ENCODE data around the gene SORCS2.

The SORCS2 gene

DNA sequence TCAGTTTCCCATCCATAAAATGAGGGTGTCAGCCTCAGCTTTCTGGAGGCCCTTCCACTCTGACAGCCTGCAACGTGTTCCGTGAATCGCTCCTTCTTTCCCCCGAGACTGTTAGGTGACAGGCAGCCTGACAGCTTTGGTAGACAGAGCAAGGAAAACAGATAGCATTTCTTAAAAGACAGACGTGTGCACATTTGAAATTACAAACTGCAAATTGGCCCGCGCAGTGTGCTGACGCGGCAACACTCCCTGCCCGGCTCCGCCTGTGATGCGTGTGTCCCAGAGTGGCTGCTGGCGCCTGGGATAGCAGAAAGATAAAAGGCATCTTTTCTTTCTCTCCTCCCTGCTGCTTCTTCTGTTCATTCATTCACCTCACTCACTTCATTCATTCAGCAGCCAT, 502.0 kb downstream of the SORCS2 start:
- DNase-seq (ENCODE audit: extremely low read depth, insufficient read length) = no peak
- Histone ChIP-seq H3K27me3 (replicated peaks; ENCODE audit: control insufficient read depth, insufficient read depth, low read length) (peaks cover 2% of the 10 kb centered on the region), H3K4me3 (replicated peaks; ENCODE audit: low read depth, low read length) (no peak overlapping the region), H3K36me3 (ENCODE audit: control insufficient read depth, insufficient read depth, low read length) (no peaks in the 10 kb centered on the region)
- TF ChIP-seq, protein P1, sequence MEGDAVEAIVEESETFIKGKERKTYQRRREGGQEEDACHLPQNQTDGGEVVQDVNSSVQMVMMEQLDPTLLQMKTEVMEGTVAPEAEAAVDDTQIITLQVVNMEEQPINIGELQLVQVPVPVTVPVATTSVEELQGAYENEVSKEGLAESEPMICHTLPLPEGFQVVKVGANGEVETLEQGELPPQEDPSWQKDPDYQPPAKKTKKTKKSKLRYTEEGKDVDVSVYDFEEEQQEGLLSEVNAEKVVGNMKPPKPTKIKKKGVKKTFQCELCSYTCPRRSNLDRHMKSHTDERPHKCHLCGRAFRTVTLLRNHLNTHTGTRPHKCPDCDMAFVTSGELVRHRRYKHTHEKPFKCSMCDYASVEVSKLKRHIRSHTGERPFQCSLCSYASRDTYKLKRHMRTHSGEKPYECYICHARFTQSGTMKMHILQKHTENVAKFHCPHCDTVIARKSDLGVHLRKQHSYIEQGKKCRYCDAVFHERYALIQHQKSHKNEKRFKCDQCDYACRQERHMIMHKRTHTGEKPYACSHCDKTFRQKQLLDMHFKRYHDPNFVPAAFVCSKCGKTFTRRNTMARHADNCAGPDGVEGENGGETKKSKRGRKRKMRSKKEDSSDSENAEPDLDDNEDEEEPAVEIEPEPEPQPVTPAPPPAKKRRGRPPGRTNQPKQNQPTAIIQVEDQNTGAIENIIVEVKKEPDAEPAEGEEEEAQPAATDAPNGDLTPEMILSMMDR (IDR thresholded peaks at IDR 0.05; ENCODE audit: insufficient read depth, low read length, poor library complexity, severe bottlenecking) = no peak

DNA sequence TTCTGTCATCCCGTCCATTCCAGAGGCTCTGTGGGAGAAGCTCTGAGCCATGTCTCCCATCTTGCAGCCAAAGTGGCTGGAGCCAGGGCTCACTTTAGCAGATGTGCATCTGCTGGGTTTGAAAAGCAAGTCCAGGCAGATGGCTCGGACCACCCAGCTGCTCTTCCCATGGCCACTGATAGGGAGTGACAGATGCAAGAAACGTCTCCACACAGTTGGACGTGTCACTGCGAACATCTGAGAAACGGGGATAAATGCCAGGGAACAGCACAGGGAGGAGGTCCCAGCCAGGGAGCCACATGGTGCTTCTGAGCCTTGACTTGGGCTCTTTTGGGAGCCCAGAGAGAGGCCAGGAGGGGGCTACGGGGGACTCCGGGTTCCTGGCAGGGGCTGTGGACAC, 505.0 kb downstream of the SORCS2 start:
- H3K4me3 ChIP-seq (replicated peaks; ENCODE audit: low read depth, low read length) = no peak overlapping the region
- no peaks in the 10 kb centered on the region for H3K36me3 ChIP-seq (ENCODE audit: control insufficient read depth, insufficient read depth, low read length)
- TF ChIP-seq, protein P1 (IDR thresholded peaks at IDR 0.05; ENCODE audit: insufficient read depth, low read length, poor library complexity, severe bottlenecking) = no peak
- H3K27me3 ChIP-seq (replicated peaks; ENCODE audit: control insufficient read depth, insufficient read depth, low read length) = no peaks in the 10 kb centered on the region; the same call in 1 of the 2 replicates
- no peak for DNase-seq (ENCODE audit: extremely low read depth, insufficient read length)

DNA sequence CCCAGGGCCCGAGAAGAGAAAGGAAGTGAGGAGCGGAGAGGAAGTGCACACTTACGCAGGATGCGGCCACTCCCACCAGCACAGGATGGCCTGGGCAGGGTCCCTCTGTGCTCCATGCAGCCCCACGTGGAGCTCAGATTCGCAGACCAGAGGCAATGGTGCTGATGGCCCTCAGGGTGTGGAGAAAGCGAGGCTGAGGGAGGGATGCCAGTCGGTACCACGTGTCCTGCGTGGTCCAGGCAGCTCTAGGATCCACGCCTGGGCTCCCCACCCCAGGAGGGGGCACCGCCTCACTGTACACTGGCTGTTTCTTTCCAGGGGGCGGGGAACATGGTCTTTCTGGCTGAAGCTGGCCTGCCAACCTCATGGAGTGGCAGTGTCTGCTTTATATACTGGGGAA, 505.5 kb downstream of the SORCS2 start:
- Histone ChIP-seq H3K36me3 (ENCODE audit: control insufficient read depth, insufficient read depth, low read length) (no peaks in the 10 kb centered on the region), H3K27me3 (replicated peaks; ENCODE audit: control insufficient read depth, insufficient read depth, low read length) (no peaks in the 10 kb centered on the region; the same call in 1 of the 2 replicates), H3K4me3 (replicated peaks; ENCODE audit: low read depth, low read length) (no peak overlapping the region)
- no peak for DNase-seq (ENCODE audit: extremely low read depth, insufficient read length)
- TF ChIP-seq, protein P1 (IDR thresholded peaks at IDR 0.05; ENCODE audit: insufficient read depth, low read length, poor library complexity, severe bottlenecking) = no peak

DNA sequence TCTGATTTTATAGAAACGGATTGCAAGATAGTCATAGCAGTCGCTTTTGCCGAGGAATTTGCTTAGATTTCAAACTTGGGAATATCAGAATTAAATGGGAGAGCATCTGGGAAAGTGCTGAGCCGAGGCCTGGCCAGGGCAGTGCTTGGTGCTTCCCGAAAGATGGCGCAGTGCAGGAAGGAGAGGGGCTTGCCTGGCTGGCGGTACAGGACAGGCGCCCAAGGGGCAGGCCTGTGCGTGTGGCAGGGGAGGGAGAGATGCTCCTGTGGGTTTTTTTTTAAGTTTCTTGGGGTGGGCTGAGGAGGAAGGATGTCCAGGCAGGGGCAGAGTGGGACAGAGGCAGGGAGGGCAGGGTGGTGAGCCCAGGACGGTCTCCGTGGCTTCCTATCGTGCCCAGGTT, 506.2 kb downstream of the SORCS2 start:
- Histone ChIP-seq H3K4me3 (replicated peaks; ENCODE audit: low read depth, low read length) (no peak overlapping the region), H3K27me3 (replicated peaks; ENCODE audit: control insufficient read depth, insufficient read depth, low read length) (no peaks in the 10 kb centered on the region; the same call in 1 of the 2 replicates), H3K36me3 (ENCODE audit: control insufficient read depth, insufficient read depth, low read length) (no peaks in the 10 kb centered on the region)
- DNase-seq (ENCODE audit: extremely low read depth, insufficient read length) = no peak
- TF ChIP-seq, protein P1 (IDR thresholded peaks at IDR 0.05; ENCODE audit: insufficient read depth, low read length, poor library complexity, severe bottlenecking) = no peak

DNA sequence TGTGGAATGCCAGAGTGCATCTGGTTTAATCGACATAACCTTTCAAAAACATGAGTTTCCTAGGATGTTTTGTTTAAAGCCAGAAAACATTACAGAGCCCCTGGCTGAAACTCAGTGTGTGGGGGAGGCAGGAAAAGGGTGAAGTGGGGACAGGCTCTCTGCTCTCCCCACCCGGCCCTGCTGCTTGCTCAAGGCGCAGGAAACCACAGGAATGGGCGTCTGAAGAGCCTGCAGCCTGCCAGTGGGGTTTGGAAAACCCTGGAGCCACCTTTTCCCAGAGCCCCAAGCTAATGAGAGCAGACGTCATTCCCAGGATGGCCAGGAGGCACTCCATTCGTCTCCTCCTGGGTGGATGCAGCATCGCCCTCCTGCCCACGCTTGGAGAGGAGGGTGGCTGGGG, 506.7 kb downstream of the SORCS2 start:
- H3K27me3 ChIP-seq (replicated peaks; ENCODE audit: control insufficient read depth, insufficient read depth, low read length) = no peaks in the 10 kb centered on the region; the same call in 1 of the 2 replicates
- H3K4me3 ChIP-seq (replicated peaks; ENCODE audit: low read depth, low read length) = no peak overlapping the region
- TF ChIP-seq, protein P1 (IDR thresholded peaks at IDR 0.05; ENCODE audit: insufficient read depth, low read length, poor library complexity, severe bottlenecking) = no peak
- H3K36me3 ChIP-seq (ENCODE audit: control insufficient read depth, insufficient read depth, low read length) = no peaks in the 10 kb centered on the region
- no peak for DNase-seq (ENCODE audit: extremely low read depth, insufficient read length)

DNA sequence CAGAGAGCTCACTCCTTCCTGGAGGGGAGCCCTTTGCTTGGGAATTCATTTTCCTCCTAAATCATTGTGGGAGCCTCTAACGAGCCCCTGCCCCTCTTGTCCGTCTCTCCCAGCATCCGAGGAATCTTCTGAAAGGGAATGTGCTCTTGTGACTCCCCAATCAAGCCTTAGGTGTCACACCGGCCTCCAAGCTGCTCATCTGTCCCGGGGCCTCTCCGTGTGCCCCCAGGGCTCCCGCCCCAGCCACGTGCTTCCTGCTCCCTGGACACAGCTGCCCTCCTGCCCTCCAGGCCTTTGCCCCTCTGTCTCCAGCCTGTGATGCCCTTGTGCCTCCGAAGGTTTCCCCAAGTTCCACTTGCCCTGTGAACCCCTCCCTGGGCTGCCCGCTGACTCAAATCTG, 507.5 kb downstream of the SORCS2 start:
- no peaks in the 10 kb centered on the region for H3K36me3 ChIP-seq (ENCODE audit: control insufficient read depth, insufficient read depth, low read length)
- TF ChIP-seq, protein P1 (IDR thresholded peaks at IDR 0.05; ENCODE audit: insufficient read depth, low read length, poor library complexity, severe bottlenecking) = no peak
- H3K27me3 ChIP-seq (replicated peaks; ENCODE audit: control insufficient read depth, insufficient read depth, low read length) = no peaks in the 10 kb centered on the region; the same call in 1 of the 2 replicates

More for the DNA sequence above, 507.5 kb downstream of the SORCS2 start:
- DNase-seq (ENCODE audit: extremely low read depth, insufficient read length) = no peak
- H3K4me3 ChIP-seq (replicated peaks; ENCODE audit: low read depth, low read length) = no peak overlapping the region

Measured in GM06990 (cell line).